ES-I3 (cell line): ENCODE results near the gene PHF21A.
"Not testable (repeated sequence)": the region's sequence is repeated elsewhere in the genome, so short reads cannot be mapped to it uniquely, and the experiment has no call there.

Source experiments
- H3K36me3 ChIP-seq: 2 replicates; pipeline ENCODE4 v1.6.1; 2013; ENCODE audit warnings: mild to moderate bottlenecking, low read length, control low read depth, moderate library complexity; ENCODE audit not compliant: insufficient read depth
- H3K4me1 ChIP-seq: 2 replicates; pipeline ENCODE4 v1.6.1; 2013; ENCODE audit warnings: mild to moderate bottlenecking, control low read depth, low read length; ENCODE audit not compliant: insufficient read depth
- H3K9ac ChIP-seq: 2 replicates; pipeline ENCODE4 v1.6.1; 2013; ENCODE audit warnings: low read depth, mild to moderate bottlenecking, low read length, moderate library complexity
- H3K9me3 ChIP-seq: 2 replicates; pipeline ENCODE4 v1.6.1; 2013; ENCODE audit warnings: mild to moderate bottlenecking, low read length, moderate library complexity; ENCODE audit not compliant: control insufficient read depth, insufficient read depth

PHF21A gene

DNA sequence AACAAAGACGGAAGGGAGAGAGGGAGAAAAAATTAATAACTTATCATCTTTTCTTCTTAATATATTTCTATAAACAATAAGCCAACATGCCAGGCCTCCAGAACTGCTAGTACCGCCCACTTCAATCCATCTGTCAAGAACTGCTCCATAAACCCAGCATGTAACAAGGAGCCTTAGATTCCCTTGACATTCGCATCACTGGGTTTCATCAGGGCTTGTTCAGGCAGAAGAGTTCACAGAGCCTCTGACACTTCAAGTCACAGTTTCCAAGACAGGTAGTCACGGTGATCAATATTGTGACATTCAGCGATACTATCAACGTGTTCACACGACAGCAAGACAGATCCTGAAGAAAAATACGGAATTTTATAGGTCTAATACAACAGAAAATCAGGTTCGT lies 137.1 kb downstream of the PHF21A start:
- Histone ChIP-seq H3K4me1 (peaks cover 30% of the 10 kb centered on the region), H3K36me3 (no peaks in the 10 kb centered on the region), H3K9me3 (no peaks in the 10 kb centered on the region), H3K9ac (no peak overlapping the region; the same call in 1 of the 2 replicates)

DNA sequence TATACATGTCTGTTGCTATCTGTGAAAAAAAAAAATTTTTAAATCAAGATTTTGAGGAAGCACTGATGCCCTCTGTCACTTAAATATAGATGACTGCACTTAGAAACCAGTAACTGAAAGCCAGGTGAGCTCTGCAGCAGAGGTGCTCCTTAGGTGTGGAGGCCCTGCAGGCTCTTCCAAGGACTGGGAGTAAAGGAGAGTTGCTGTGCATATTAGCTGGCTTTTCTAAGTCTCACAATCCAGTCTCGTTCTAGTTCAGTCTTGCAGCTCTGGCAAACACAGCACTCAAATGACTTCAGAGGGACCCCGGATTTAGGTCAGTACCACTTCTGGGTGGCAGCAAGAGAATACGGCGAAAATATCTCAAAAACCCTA lies 137.8 kb downstream of the PHF21A start:
- Histone ChIP-seq H3K9ac (peak overlapping the region; percentile 17; the same call in 1 of the 2 replicates), H3K4me1 (peaks cover 30% of the 10 kb centered on the region), H3K36me3 (0 out of 2 replicates have a peak, but pooled peaks cover under 1% of the 10 kb centered on the region), H3K9me3 (no peaks in the 10 kb centered on the region)

DNA sequence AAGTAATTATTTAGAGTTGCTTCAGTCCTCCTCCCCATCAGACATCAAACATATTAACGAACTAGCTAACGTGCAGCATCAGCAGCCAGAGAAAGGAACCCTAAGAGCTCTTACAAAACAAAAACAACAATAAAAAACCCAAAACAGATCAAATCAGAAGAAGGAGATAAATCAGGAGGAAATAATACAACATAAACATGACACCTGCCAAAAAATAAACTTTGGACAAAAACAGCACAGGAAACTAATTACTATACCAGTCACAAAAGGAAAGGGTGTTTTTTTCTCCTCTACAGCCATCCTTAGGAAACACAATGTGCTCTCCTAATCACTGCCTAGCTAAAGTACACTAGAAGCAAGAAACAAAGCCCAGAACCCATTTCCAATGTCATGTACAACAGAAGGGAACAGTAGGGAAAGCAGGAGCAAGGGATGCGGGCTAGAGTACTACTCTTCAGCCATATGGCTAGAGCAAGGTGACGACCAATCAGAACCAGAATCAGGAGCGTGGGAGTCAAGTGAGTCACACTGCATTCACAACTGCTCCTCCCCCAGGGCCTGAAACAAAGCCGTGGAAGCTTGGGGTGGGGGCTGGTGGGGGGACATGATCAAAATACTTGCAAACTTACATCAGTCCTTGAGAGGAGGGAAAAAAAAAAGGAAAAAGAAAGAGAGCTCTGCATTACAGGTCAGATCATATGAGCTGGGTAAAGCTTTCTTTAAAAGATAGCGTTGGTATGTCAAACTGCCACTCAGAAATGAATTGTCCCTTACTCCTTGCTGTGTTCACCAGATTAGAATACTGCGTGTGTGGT lies 138.4 kb downstream of the PHF21A start:
- Histone ChIP-seq H3K9ac (peak overlapping the region; percentile 31), H3K9me3 (no peaks in the 10 kb centered on the region), H3K36me3 (0 out of 2 replicates have a peak, but pooled peaks cover 3% of the 10 kb centered on the region), H3K4me1 (peaks cover 30% of the 10 kb centered on the region)

DNA sequence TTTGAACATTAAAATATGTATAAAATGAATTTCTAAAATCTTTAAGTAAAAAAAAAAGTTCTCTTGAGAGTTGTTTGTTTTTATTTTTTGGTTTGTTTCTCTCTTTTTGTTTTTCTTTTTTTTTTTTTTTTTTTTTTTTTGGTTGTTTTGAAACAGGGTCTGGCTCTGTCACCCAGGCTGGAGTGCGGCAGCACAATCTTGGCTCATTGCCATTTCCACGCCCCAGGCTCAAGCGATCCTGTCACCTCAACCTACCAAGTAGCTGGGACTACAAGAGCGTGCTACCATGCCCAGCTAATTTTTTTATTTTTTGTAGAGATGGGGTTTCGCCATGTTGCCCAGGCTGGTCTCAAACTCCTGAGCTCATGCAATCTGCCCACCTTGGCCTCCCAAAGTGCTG lies 139.4 kb downstream of the PHF21A start:
- not testable (repeated sequence) for H3K9me3 ChIP-seq, H3K36me3 ChIP-seq, H3K9ac ChIP-seq
- peaks cover 30% of the 10 kb centered on the region for H3K4me1 ChIP-seq

DNA sequence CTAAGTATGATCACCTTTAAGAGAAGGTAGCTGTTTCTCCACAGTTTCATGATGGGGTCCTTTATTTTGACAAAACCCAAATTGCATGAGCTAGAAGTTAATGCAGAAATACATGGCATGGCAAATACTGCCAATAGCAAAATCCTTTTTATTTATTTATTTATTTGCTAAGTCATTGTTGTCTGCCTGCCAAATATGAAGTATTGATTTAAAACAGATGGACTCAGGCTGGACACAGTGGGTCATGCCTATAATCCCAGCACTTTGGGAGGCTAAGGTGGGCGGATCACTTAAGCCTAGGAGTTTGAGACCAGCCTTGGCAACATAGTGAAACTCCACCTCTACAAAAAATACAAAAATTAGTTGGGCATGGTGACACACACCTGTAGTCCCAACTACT lies 146.4 kb downstream of the PHF21A start:
- H3K9me3 ChIP-seq: no peaks in the 10 kb centered on the region
- no peaks in the 10 kb centered on the region for H3K4me1 ChIP-seq
- H3K36me3 ChIP-seq: 0 out of 2 replicates have a peak, but pooled peaks cover 3% of the 10 kb centered on the region
- H3K9ac ChIP-seq: no peak overlapping the region

DNA sequence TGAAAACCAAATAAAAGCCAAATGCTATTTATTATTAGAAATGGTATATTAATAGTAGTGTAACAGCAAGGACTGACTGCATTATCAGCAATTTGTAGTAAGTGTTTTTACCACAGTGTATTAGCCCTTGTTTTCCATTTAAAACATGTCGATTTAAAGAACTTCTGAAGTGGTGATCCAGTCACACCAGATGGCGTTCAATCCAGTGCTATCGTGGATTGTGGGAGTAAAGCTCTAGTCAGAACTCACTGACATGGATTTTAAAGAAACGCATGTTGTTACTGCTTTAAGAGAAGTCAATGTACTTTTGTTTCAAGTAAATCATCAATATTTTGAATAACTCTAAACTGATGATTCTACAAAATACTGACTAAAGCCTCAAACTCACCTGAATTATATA lies 147.7 kb downstream of the PHF21A start:
- Histone ChIP-seq H3K4me1 (no peaks in the 10 kb centered on the region), H3K36me3 (0 out of 2 replicates have a peak, but pooled peaks cover 3% of the 10 kb centered on the region), H3K9ac (no peak overlapping the region), H3K9me3 (no peaks in the 10 kb centered on the region)

DNA sequence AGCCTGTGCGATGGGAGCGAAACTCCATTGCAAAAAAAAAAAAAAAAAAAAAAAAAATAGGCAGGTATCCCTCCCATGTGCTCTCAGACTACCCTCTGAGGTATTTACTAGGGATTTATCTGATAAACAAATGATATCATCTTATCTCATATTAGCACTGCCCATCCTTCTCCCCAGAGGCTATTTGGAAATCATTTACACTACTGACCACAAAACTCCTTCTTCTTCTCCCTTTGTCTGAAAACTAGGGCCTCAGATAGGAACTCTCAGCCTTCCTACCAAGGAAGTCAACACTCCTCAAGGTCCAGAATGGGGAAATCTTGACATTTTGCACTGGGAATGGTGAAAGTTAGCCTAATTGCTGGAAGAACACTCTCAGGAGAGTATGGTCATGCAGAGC lies 152.4 kb downstream of the PHF21A start:
- Histone ChIP-seq H3K9me3 (no peaks in the 10 kb centered on the region), H3K9ac (no peak overlapping the region), H3K36me3 (no peaks in the 10 kb centered on the region; the same call in 1 of the 2 replicates)

DNA sequence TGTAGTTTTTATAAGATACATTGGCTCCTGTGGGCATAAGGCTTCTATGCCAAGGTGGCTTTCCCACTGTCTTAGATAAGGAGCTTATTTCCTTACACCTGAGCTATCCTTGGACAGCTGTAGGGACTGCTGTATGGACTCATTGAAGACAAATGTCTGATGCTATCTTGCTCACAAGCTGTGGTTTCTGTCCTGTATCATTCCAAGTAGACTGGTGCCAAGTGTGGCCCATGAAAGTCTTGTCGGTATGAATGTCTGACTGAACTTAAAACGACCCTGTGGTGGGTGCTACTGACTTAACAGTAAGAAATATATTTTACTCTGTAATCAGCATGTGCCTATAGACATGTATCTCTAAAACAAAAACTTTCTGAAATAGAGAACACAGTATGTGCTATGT lies 153.7 kb downstream of the PHF21A start:
- no peaks in the 10 kb centered on the region; the same call in 1 of the 2 replicates for H3K36me3 ChIP-seq
- H3K9ac ChIP-seq: no peak overlapping the region
- H3K4me1 ChIP-seq: no peaks in the 10 kb centered on the region
- H3K9me3 ChIP-seq: no peaks in the 10 kb centered on the region

More for the DNA sequence above, 152.4 kb downstream of the PHF21A start:
- no peaks in the 10 kb centered on the region for H3K4me1 ChIP-seq

DNA sequence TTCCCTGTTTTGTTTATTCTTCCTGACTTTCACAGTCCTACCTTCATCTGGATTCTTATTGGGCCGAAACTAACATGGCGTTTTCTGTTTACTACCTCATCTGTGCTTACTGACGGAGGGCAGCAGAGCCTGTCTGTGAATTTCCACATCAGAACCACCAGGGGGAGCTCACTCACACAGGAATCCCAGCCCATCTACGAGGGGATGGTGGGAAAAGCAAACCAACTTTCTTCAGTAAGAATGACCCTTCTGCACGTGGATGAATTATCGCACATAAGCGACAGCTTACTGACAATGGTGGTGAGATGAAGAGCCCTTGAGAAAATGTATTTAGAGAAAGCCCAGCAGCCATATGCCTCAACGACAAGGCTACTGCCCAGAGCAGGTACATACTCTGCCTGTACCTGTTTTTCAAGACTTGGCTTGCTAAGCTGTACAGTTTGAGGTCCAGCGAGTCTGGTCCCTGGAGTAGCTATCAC lies 156.3 kb downstream of the PHF21A start:
- H3K36me3 ChIP-seq: no peaks in the 10 kb centered on the region; the same call in 1 of the 2 replicates
- H3K4me1 ChIP-seq: no peaks in the 10 kb centered on the region
- no peak overlapping the region for H3K9ac ChIP-seq
- H3K9me3 ChIP-seq: no peaks in the 10 kb centered on the region

DNA sequence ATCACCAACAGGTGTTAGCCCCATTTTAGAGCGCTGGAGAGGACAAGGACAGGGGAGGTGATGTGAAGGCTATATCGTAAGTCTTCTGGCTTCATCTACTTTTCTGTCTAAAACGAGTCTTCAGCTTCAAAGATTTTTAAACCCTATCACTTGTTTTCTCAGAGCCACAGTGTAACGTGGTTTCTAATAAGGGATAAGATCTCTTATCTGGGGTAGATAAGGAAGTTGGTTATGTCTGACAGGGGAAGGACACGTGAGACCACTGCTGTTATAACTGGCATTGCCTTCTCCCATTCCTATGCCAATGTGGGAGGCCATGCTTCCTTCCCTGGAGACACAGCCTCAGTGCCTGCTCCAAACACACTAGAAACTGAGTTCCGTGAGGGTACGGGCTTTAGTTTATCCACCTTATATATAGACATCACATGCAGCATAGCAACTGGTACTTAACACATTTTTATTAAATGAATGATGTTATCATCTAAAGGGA lies 159.5 kb downstream of the PHF21A start:
- Histone ChIP-seq H3K36me3 (no peaks in the 10 kb centered on the region; the same call in 1 of the 2 replicates), H3K9ac (no peak overlapping the region), H3K9me3 (no peaks in the 10 kb centered on the region), H3K4me1 (no peaks in the 10 kb centered on the region)

DNA sequence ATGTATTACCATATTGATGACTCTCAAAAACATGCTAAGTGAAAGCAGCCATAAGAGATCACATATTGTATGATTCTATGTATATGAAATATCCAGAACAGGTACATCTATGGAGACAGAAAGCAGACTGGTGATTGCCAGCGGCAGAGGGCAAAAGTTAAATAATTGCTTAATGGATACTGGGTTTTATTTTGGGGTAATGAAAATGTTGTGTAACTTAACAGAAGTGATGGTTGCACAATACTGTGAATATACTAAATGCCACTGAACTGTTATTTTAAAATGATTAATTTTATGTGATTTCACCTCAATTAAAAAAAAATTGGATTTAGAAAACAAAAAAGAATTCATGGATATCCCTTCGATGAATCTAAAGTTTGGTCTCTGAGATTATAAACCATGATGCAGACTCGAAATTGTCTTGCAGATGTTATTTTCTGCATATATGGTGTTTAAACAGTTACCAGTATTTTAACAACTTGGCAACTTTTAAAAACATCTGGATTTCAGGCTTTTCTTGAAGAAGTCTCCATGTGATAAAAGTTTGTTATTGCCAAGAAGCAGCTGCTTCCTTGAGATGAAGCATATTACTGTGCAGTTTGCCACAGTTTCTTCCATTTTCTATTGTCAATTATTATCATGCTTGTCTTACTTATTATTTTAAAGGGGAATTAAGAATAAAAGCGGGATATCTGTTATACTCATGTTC lies 160.7 kb downstream of the PHF21A start:
- no peaks in the 10 kb centered on the region; the same call in 1 of the 2 replicates for H3K36me3 ChIP-seq
- H3K9ac ChIP-seq: no peak overlapping the region
- H3K4me1 ChIP-seq: no peaks in the 10 kb centered on the region
- H3K9me3 ChIP-seq: no peaks in the 10 kb centered on the region

DNA sequence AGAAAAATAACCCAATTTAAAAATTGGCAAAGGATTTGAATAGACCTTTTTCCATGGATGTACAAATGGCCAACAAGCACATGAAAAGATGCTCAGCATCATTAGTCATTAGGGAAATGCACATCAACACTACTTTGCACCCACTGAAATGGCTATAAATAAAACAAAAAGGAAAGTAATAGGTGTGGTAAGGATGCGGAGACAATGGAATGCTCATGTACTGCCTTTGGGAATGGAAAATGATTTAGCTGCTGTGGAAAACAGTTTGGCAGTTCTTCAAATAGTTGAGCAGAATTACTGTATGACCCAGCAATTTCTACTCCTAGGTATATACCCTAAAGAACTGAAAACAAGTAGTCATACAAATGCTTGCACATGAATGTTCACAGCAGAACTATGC lies 161.4 kb downstream of the PHF21A start:
- H3K4me1 ChIP-seq: no peaks in the 10 kb centered on the region
- H3K9ac ChIP-seq: no peak overlapping the region
- no peaks in the 10 kb centered on the region for H3K36me3 ChIP-seq
- H3K9me3 ChIP-seq: no peaks in the 10 kb centered on the region

DNA sequence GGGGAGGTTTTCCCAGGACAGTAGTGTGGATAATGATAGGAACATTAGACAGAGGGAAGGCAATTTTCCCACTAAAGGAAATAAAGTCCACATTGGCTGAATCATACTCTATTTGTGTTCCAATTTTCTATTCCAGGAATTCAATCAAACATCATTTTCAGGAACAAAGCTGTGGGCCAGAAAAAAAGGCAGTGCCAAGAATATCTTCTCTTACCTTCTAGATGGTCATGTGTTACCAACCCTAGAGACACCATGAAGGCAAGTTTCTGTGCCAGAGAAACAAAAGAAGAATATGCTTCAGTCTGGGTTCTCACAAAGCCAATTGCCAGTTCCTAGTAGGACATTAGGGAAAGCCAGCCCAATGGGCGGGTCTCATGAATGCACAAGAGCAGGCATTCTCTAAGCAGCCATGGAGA lies 171.3 kb downstream of the PHF21A start:
- H3K9ac ChIP-seq: no peak overlapping the region
- H3K36me3 ChIP-seq: peaks cover 4% of the 10 kb centered on the region; the same call in 1 of the 2 replicates
- no peaks in the 10 kb centered on the region for H3K9me3 ChIP-seq
- H3K4me1 ChIP-seq: no peaks in the 10 kb centered on the region

DNA sequence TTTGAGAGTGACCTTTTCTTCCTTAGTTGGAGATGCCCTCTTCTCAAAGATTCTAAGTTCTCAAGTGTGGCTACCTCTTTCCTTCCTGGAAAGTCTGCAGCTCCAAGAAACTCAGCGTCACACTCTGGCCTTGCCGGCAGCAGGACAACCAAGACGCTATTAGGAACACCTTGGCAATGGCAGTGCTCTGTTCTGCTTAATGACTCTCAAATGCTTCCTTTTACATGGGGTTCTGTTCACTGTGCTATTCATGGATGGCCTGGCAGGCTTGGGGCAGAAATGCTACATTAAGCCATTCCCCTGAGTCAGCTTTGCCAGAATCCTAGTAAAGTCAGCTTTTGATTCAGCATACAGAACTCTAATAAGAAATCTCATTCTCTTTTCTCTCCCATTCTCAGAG lies 172.9 kb downstream of the PHF21A start:
- no peaks in the 10 kb centered on the region for H3K9me3 ChIP-seq
- H3K4me1 ChIP-seq: no peaks in the 10 kb centered on the region
- peaks cover 4% of the 10 kb centered on the region; the same call in 1 of the 2 replicates for H3K36me3 ChIP-seq
- no peak overlapping the region for H3K9ac ChIP-seq
